Common myeloid progenitor, CD34-positive (primary cell): ENCODE measurements around the gene JAM2.

ENCODE experiments used
- CTCF ChIA-PET: fragments of 350-600 bp; sonication (Branson Sonifier 250); formaldehyde crosslinking; loops from one replicate; lab custom pipeline; 2021; ENCODE audit warnings: antibody characterized with exemption; lab: Charles Lee
- POLR2A ChIA-PET: fragments of 350-600 bp; sonication (Branson Sonifier 250); formaldehyde crosslinking; loops from one replicate; lab custom pipeline; 2021; ENCODE audit warnings: antibody characterized with exemption; lab: Charles Lee
- DNase-seq, 3 donors: peaks; one replicate each; pipeline versions ENCODE4 v3.0.0 to v3.0.0-alpha.2; 2013
- H3K27ac ChIP-seq, 2 experiments: 1 replicate in 1 of 2; 2 replicates in 1 of 2; pipeline ENCODE4 v1.7.0; 2013; ENCODE audit warnings: inconsistent platforms in 2 of 2, low read length in 2 of 2, mild to moderate bottlenecking in 2 of 2, low read depth in 1 of 2, moderate library complexity in 1 of 2; ENCODE audit not compliant: severe bottlenecking in 2 of 2, insufficient read depth in 1 of 2, poor library complexity in 1 of 2
- H3K27me3 ChIP-seq, 5 experiments: replicated peaks in 2 of 5; 1 replicate in 3 of 5; 2 replicates in 2 of 5; pipeline versions ENCODE4 v1.6.1 to v1.7.0; 2013; ENCODE audit warnings: low read length in 4 of 5, mild to moderate bottlenecking in 2 of 5, moderate library complexity in 2 of 5, inconsistent platforms in 1 of 5; ENCODE audit not compliant: insufficient read depth in 5 of 5, control insufficient read depth in 4 of 5
- H3K36me3 ChIP-seq, 4 experiments: 1 replicate in 2 of 4; 2 replicates in 2 of 4; pipeline versions ENCODE4 v1.6.1 to v1.7.0; 2013; ENCODE audit warnings: low read length in 3 of 4, control low read depth in 1 of 4, mild to moderate bottlenecking in 1 of 4; ENCODE audit not compliant: control insufficient read depth in 4 of 4, insufficient read depth in 4 of 4
- H3K4me1 ChIP-seq, 4 experiments: 1 replicate in 3 of 4; 2 replicates in 1 of 4; pipeline versions ENCODE4 v1.6.1 to v1.7.1; 2013; ENCODE audit warnings: low read length in 3 of 4, mild to moderate bottlenecking in 3 of 4, control low read depth in 1 of 4, inconsistent platforms in 1 of 4, moderate library complexity in 1 of 4; ENCODE audit not compliant: control insufficient read depth in 4 of 4, insufficient read depth in 4 of 4; ENCODE audit errors: control extremely low read depth in 1 of 4
- H3K4me3 ChIP-seq, 7 experiments: 1 replicate in 4 of 7; 2 replicates in 3 of 7; pipeline versions ENCODE4 v1.5.1 to v1.7.0; 2013; ENCODE audit warnings: mild to moderate bottlenecking in 7 of 7, low read length in 6 of 7, moderate library complexity in 6 of 7, inconsistent platforms in 2 of 7, low read depth in 2 of 7, control low read depth in 1 of 7; ENCODE audit not compliant: insufficient read depth in 4 of 7, control insufficient read depth in 1 of 7; ENCODE audit errors: extremely low read depth in 1 of 7
- H3K9me3 ChIP-seq, 5 experiments: 1 replicate in 4 of 5; 2 replicates in 1 of 5; pipeline versions ENCODE4 v1.6.1 to v1.7.1; 2013; ENCODE audit warnings: low read length in 4 of 5, mild to moderate bottlenecking in 2 of 5, inconsistent platforms in 1 of 5, low read depth in 1 of 5, moderate library complexity in 1 of 5; ENCODE audit not compliant: control insufficient read depth in 4 of 5, insufficient read depth in 2 of 5; ENCODE audit errors: control extremely low read depth in 1 of 5
- WGBS: methylation state at CpG from one replicate; pipeline ENCODE4 v1.1.5; 2013; ENCODE audit not compliant: insufficient coverage; 5-methylcytosine and 5-hydroxymethylcytosine counted together

The JAM2 gene

GRCh38 chr21:25635310-25635709 lies 3.7 kb upstream of the JAM2 start:
- 94% methylated on average over 6 of the region's 8 CpGs for WGBS
- POLR2A ChIA-PET, result no interaction called here

DNA sequence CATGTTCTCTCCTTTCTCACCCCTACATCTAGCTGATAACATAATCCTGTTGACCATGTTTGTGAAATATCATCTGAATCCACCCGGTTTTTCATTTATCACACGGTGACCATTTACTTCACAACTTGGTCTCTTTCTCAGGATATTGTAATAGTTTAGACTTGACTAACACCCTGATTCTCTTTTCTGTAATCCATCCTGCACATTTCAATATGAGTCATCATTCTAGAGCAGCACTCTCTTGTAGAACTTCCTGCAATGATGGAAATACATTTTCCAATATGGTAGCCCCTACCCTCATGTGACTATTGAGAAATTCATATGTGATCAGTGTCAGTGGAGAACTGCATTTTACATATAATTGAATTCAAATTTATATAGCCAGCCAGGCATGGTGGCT lies 2.3 kb upstream of the JAM2 start:
- WGBS, result 80% methylated on average over 1 of the region's 2 CpGs
- H3K27me3 ChIP-seq, result peaks cover 0 to 4% (median 0%) of the 10 kb centered on the region in 5 experiments
- no peak for DNase-seq
- no peaks in the 10 kb centered on the region for H3K9me3 ChIP-seq
- H3K4me3 ChIP-seq, result no peak overlapping the region
- ChIA-PET CTCF (interaction anchor here (0.6 to 6.8 kb wide), 3 partner anchors 24 to 530 kb away, joined by 3 to 40 read pairs (median 4); partner anchors contain the start of gene MRPL39), POLR2A (no interaction called here)
- no peaks in the 10 kb centered on the region for H3K36me3 ChIP-seq
- no peak overlapping the region for H3K27ac ChIP-seq
- peaks cover 6 to 13% (median 9%) of the 10 kb centered on the region in 4 experiments for H3K4me1 ChIP-seq

More at GRCh38 chr21:25635310-25635709, 3.7 kb upstream of the JAM2 start:
- Histone ChIP-seq H3K36me3 (no peaks in the 10 kb centered on the region), H3K4me3 (no peak overlapping the region), H3K9me3 (no peaks in the 10 kb centered on the region), H3K4me1 (peaks cover 3 to 10% (median 8%) of the 10 kb centered on the region in 4 experiments), H3K27ac (no peak overlapping the region), H3K27me3 (peaks cover 0 to 2% (median 0%) of the 10 kb centered on the region in 5 experiments)
- CTCF ChIA-PET, result interaction anchor here (6.8 kb wide), 1 partner anchor 28 kb away, joined by 40 read pairs; the partner anchor contains the start of gene MRPL39
- DNase-seq, result no peak

DNA sequence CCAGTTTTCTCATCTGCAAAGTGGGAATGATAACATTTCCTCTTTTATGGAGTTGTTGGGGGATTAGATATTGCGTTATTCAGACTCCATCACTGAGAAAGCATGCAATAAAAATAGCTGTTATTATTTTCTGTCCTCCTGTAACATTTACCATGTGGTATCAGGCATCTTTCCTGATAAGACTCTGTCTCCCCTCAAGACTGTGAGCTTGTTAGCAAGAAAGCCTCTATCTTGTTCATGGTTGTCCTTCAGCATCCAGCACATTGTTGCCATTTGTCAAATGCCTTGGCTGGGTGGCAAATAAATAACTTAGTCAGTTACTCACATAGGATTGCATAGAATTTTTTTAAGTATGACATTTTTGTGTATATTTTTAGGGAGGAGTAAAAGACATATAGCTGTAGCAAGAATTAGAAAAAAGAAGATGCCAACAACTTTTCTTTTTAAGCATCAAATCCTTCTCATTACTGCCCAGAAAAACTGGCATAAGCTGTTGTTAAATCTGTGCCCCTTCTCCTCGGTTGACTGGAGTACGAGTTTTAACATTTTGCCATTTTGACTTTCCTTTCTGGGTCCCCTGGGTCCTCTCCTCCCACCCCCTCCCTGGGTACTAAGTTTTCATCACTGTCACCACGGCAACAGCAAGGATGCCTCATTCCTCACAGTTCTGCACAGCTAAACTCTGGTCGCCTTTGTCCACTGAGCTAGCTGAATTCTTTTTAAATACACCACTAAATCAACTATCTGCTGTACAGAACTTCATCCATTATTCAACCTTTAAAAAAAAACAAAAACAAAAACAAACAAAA lies 1.0 kb upstream of the JAM2 start:
- POLR2A ChIA-PET, result interaction anchor here (0.6 kb wide), 1 partner anchor 1208 kb away, joined by 5 read pairs; no protein-coding TSS in a partner anchor
- peaks cover 0 to 4% (median 0%) of the 10 kb centered on the region in 5 experiments for H3K27me3 ChIP-seq
- peak overlapping the region in 2 of 7 experiments; percentile 83 to 93 for H3K4me3 ChIP-seq
- CTCF ChIA-PET, result interaction anchor here (0.8 to 6.8 kb wide), 3 partner anchors 23 to 69 kb away, joined by 3 to 40 read pairs (median 3); partner anchors contain the start of gene MRPL39
- DNase-seq, result peak in 1 of 3 donors; percentile 17
- H3K36me3 ChIP-seq, result no peaks in the 10 kb centered on the region
- H3K4me1 ChIP-seq, result peaks cover 6 to 13% (median 9%) of the 10 kb centered on the region in 4 experiments
- H3K27ac ChIP-seq, result no peak overlapping the region
- WGBS, result 76% methylated on average over 4 of the region's 5 CpGs
- no peaks in the 10 kb centered on the region for H3K9me3 ChIP-seq

- no peaks in the 10 kb centered on the region for H3K36me3 ChIP-seq
- ChIA-PET POLR2A (interaction anchor here (0.5 to 0.7 kb wide), 2 partner anchors 15 to 112 kb away, joined by 3 to 4 read pairs; no protein-coding TSS in a partner anchor), CTCF (interaction anchor here (0.8 to 6.8 kb wide), 4 partner anchors 9 to 32 kb away, joined by 3 to 40 read pairs (median 6); partner anchors contain the start of gene MRPL39)
- WGBS, result 0% methylated on average over 33 of the region's 40 CpGs
- DNase-seq, result peak; percentile 73 to 85 (median 73)
- H3K9me3 ChIP-seq, result no peaks in the 10 kb centered on the region
- peaks cover 0 to 4% (median 0%) of the 10 kb centered on the region in 5 experiments for H3K27me3 ChIP-seq
- H3K27ac ChIP-seq, result no peak overlapping the region
- H3K4me1 ChIP-seq, result peaks cover 6 to 13% (median 9%) of the 10 kb centered on the region in 4 experiments
- peak overlapping the region; percentile 67 to 93 (median 84) for H3K4me3 ChIP-seq
Observed at GRCh38 chr21:25639551-25640201, 618 bp downstream of the JAM2 start.

- peak overlapping the region; percentile 67 to 93 (median 84) for H3K4me3 ChIP-seq
- ChIA-PET POLR2A (interaction anchor here (0.5 kb wide), 1 partner anchor 112 kb away, joined by 3 read pairs; no protein-coding TSS in a partner anchor), CTCF (interaction anchor here (0.6 to 6.8 kb wide), 4 partner anchors 8 to 77 kb away, joined by 3 to 40 read pairs (median 6); partner anchors contain the start of gene MRPL39)
- H3K9me3 ChIP-seq, result no peaks in the 10 kb centered on the region
- DNase-seq, result peak; percentile 18 to 68 (median 53)
- H3K27me3 ChIP-seq, result peaks cover 0 to 4% (median 0%) of the 10 kb centered on the region in 5 experiments
- under 1% methylated on average over 16 of the region's 27 CpGs for WGBS
- H3K4me1 ChIP-seq, result peaks cover 6 to 13% (median 9%) of the 10 kb centered on the region in 4 experiments
- H3K27ac ChIP-seq, result no peak overlapping the region
- no peaks in the 10 kb centered on the region for H3K36me3 ChIP-seq
Observed at GRCh38 chr21:25640202-25640942, 1.3 kb downstream of the JAM2 start.

DNA sequence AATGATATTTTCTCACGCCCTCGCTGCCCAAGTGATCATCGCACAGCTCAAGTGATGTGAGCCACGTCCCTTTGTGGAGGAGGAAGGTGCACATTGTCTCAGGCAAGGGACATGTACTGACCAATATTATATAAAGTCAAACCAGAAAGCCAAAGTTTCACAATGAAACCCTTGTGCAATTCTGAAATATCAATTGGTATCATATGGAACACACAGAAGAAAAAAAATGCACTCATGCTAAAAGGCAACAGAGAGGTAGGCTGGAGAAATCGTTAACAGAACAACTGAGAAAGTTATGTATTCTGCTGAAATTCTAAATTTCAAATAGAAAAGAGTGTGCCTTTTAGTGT lies 1.9 kb downstream of the JAM2 start:
- Histone ChIP-seq H3K27me3 (peaks cover 0 to 4% (median 0%) of the 10 kb centered on the region in 5 experiments), H3K36me3 (no peaks in the 10 kb centered on the region), H3K9me3 (no peaks in the 10 kb centered on the region), H3K4me1 (peaks cover 6 to 13% (median 9%) of the 10 kb centered on the region in 4 experiments), H3K4me3 (peak overlapping the region in 3 of 7 experiments; percentile 83 to 93 (median 91)), H3K27ac (no peak overlapping the region)
- CTCF ChIA-PET, result interaction anchor here (0.6 to 6.8 kb wide), 4 partner anchors 7 to 77 kb away, joined by 3 to 40 read pairs (median 6); partner anchors contain the start of gene MRPL39
- DNase-seq, result no peak
- 100% methylated on average over 1 of the region's 5 CpGs for WGBS
- POLR2A ChIA-PET, result no interaction called here
